Measurements from ENCODE around the gene EXOG. TPM values are rescaled to one million over a fixed set of nuclear protein-coding genes. Genes with fewer than 3 reads are reported as not detected.

The EXOG gene
- total RNA-seq, 1 experiment from 2014 or later = 10.9 TPM

- no peak for DNase-seq (ENCODE audit: low spot score)
Observed at GRCh38 chr3:38510631-38511030, 14.5 kb downstream of the EXOG start.

GRCh38 chr3:38511546-38511945 lies 15.4 kb downstream of the EXOG start:
- no peak for DNase-seq (ENCODE audit: low spot score)

GRCh38 chr3:38515367-38515766 lies 19.2 kb downstream of the EXOG start:
- DNase-seq (ENCODE audit: low spot score) = no peak

- no peak for DNase-seq (ENCODE audit: low spot score)
Observed at GRCh38 chr3:38516669-38517068, 20.5 kb downstream of the EXOG start.

GRCh38 chr3:38519000-38519399 lies 22.9 kb downstream of the EXOG start:
- peak; percentile 47 for DNase-seq (ENCODE audit: low spot score)

- DNase-seq (ENCODE audit: low spot score) = no peak
Observed at GRCh38 chr3:38519651-38520050, 23.5 kb downstream of the EXOG start.

- peak; percentile 80 for DNase-seq (ENCODE audit: low spot score)
Observed at GRCh38 chr3:38521391-38521987, 25.3 kb downstream of the EXOG start.

- no peak for DNase-seq (ENCODE audit: low spot score)
Observed at GRCh38 chr3:38522002-38522401, 25.9 kb downstream of the EXOG start.

- DNase-seq (ENCODE audit: low spot score) = peak; percentile 51
Observed at GRCh38 chr3:38524141-38524739, 28.1 kb downstream of the EXOG start.

- no peak for DNase-seq (ENCODE audit: low spot score)
Observed at GRCh38 chr3:38526792-38527191, 30.7 kb downstream of the EXOG start.

- DNase-seq (ENCODE audit: low spot score) = peak; percentile 30
Observed at GRCh38 chr3:38528457-38528856, 32.3 kb downstream of the EXOG start.

- DNase-seq (ENCODE audit: low spot score) = no peak
Observed at GRCh38 chr3:38532529-38532928, 36.4 kb downstream of the EXOG start.

GRCh38 chr3:38533285-38533976 lies 37.3 kb downstream of the EXOG start:
- no peak for DNase-seq (ENCODE audit: low spot score)

GRCh38 chr3:38534180-38534579 lies 38.0 kb downstream of the EXOG start:
- DNase-seq (ENCODE audit: low spot score) = no peak

- DNase-seq (ENCODE audit: low spot score) = no peak
Observed at GRCh38 chr3:38534604-38535003, 38.5 kb downstream of the EXOG start.

GRCh38 chr3:38536671-38537070 lies 40.5 kb downstream of the EXOG start:
- no peak for DNase-seq (ENCODE audit: low spot score)

- no peak for DNase-seq (ENCODE audit: low spot score)
Observed at GRCh38 chr3:38538773-38539353, 42.7 kb downstream of the EXOG start.

- DNase-seq (ENCODE audit: low spot score) = peak; percentile 58
Observed at GRCh38 chr3:38541806-38542205, 45.7 kb downstream of the EXOG start.

- peak; percentile 82 for DNase-seq (ENCODE audit: low spot score)
Observed at GRCh38 chr3:38542401-38543298, 46.5 kb downstream of the EXOG start.

- DNase-seq (ENCODE audit: low spot score) = peak; percentile 25
Observed at GRCh38 chr3:38543586-38543985, 47.4 kb downstream of the EXOG start.

- no peak for DNase-seq (ENCODE audit: low spot score)
Observed at GRCh38 chr3:38544926-38545325, 48.8 kb downstream of the EXOG start.

- no peak for DNase-seq (ENCODE audit: low spot score)
Observed at GRCh38 chr3:38545550-38545949, 49.4 kb downstream of the EXOG start.
